Lung (tissue), 12 donors: Measurements from ENCODE around the gene POLDIP2. TPM values are rescaled to one million over a fixed set of nuclear protein-coding genes. Genes with fewer than 3 reads are reported as not detected.

Experiments used
- ATAC-seq: fragments of 200-7000 bp; cut with Tn5 transposase; one replicate; pipeline ENCODE4 v1.9.1; 2020; ENCODE audit warnings: moderate number of reproducible peaks; ENCODE audit not compliant: insufficient read depth, low FRiP score
- DNase-seq, 3 donors: peaks; one replicate each; pipeline ENCODE4 v3.0.0-alpha.2; 2013 to 2017
- H3K27ac ChIP-seq, 2 donors: one replicate each; pipeline ENCODE4 v1.5.1; 2013; ENCODE audit warnings: mild to moderate bottlenecking in 2 of 2, moderate library complexity in 2 of 2, control low read depth in 1 of 2, inconsistent platforms in 1 of 2, low read depth in 1 of 2, low read length in 1 of 2
- H3K27me3 ChIP-seq, 3 donors: one replicate each; pipeline ENCODE4 v1.5.1; 2013; ENCODE audit warnings: low read length in 2 of 3; ENCODE audit not compliant: control insufficient read depth in 3 of 3, insufficient read depth in 3 of 3
- H3K36me3 ChIP-seq, 4 donors: one replicate each; pipeline ENCODE4 v1.5.1; 2013; ENCODE audit warnings: low read length in 4 of 4, mild to moderate bottlenecking in 1 of 4, moderate library complexity in 1 of 4; ENCODE audit not compliant: control insufficient read depth in 4 of 4, insufficient read depth in 4 of 4
- H3K4me1 ChIP-seq, 5 donors: one replicate each; pipeline ENCODE4 v1.5.1; 2013; ENCODE audit warnings: low read length in 5 of 5, mild to moderate bottlenecking in 2 of 5, moderate library complexity in 1 of 5; ENCODE audit not compliant: control insufficient read depth in 5 of 5, insufficient read depth in 5 of 5
- H3K4me3 ChIP-seq: one replicate; pipeline ENCODE4 v1.5.1; 2013; ENCODE audit warnings: mild to moderate bottlenecking, control low read depth, moderate library complexity
- H3K9ac ChIP-seq, 2 donors: one replicate each; pipeline ENCODE4 v1.5.1; 2013; ENCODE audit warnings: low read length in 2 of 2, control low read depth in 1 of 2; ENCODE audit not compliant: insufficient read depth in 1 of 2
- H3K9me3 ChIP-seq, 4 donors: one replicate each; pipeline ENCODE4 v1.5.1; 2013; ENCODE audit warnings: low read length in 3 of 4, mild to moderate bottlenecking in 1 of 4, moderate library complexity in 1 of 4; ENCODE audit not compliant: control insufficient read depth in 4 of 4, insufficient read depth in 3 of 4
- CTCF ChIP-seq: IDR thresholded peaks from 2 replicates; pipeline ENCODE4 v1.5.1; 2012; ENCODE audit warnings: mild to moderate bottlenecking; ENCODE audit errors: control extremely low read depth, extremely low read depth
- WGBS, 2 donors: extraction: QIAGEN DNeasy Blood & Tissue Kit; methylation state at CpG; one replicate each; pipeline ENCODE4 v1.1.7; 2013; 5-methylcytosine and 5-hydroxymethylcytosine counted together
- polyA plus RNA-seq, 2 donors: library from polyadenylated mRNA; stranded (reverse); fragments of 200-250 nt; gene quantifications; one replicate each; pipeline ENCODE4 v1.2.1, GENCODE V29; 2013
- total RNA-seq, 2 donors: library from RNA; depleted of rRNA in 1 of 2; stranded (reverse); fragments of >200 nt in 1 of 2; gene quantifications; one replicate each; pipeline ENCODE4 v1.2.1, GENCODE V29; 2014 to 2021
- donor health status: control.
- donor health status: control.
- donor health status: Bipolar disorder and iron deficiency.
- donor health status: healthy.
- donor health status: DM: yes; HTN: yes; CAD: no.

The POLDIP2 gene
- total and polyA plus RNA-seq, 4 donors = 38.7 to 82.6 (median 62.3) TPM

- peaks cover 0 to 21% (median 10%) of the 10 kb centered on the region in 5 donors for H3K4me1 ChIP-seq
- H3K9ac ChIP-seq = peak overlapping the region in 1 of 2 donors; percentile 47
- DNase-seq (no peak), ATAC-seq (no peak)
- H3K27ac ChIP-seq = peak overlapping the region in 1 of 2 donors; percentile 61
- 69 to 82% methylated on average over 1 of the region's 1 CpG for WGBS, 2 donors
- no peaks in the 10 kb centered on the region for H3K9me3 ChIP-seq
- no peak for TF ChIP-seq CTCF
- no peaks in the 10 kb centered on the region for H3K36me3 ChIP-seq
- H3K4me3 ChIP-seq = no peak overlapping the region
- H3K27me3 ChIP-seq = no peaks in the 10 kb centered on the region
These were observed 13.4 kb upstream of the POLDIP2 start for GRCh38 chr17:28370744-28371103.

GRCh38 chr17:28370035-28370743 is 12.9 kb upstream of the POLDIP2 start, which contains the start of gene VTN:
Gene VTN (minus strand): TSS chr17:28370307. CDS start chr17:28370203, 104 bp downstream.
- DNase-seq (peak; percentile 14 to 35 (median 26)), ATAC-seq (peak; percentile 30)
- H3K9ac ChIP-seq = peak within 1 kb of the TSS in 1 of 2 donors; percentile 47
- TF ChIP-seq CTCF = no peak
- H3K9me3 ChIP-seq = no peaks in the 10 kb centered on the region
- H3K4me3 ChIP-seq = peak within 1 kb of the TSS; percentile 10
- peaks cover 0 to 21% (median 10%) of the 10 kb centered on the region in 5 donors for H3K4me1 ChIP-seq
- H3K36me3 ChIP-seq = no peaks in the 10 kb centered on the region
- WGBS, 2 donors = 29 to 33% methylated on average over 8 of the region's 8 CpGs
- H3K27ac ChIP-seq = peak within 1 kb of the TSS; percentile 12 to 61
- no peaks in the 10 kb centered on the region for H3K27me3 ChIP-seq

- Histone ChIP-seq H3K9ac (no peak overlapping the region), H3K4me3 (no peak overlapping the region), H3K9me3 (no peaks in the 10 kb centered on the region), H3K27me3 (no peaks in the 10 kb centered on the region), H3K27ac (peak overlapping the region in 1 of 2 donors; percentile 12), H3K4me1 (peaks cover 0 to 21% (median 10%) of the 10 kb centered on the region in 5 donors), H3K36me3 (peaks cover 0 to 5% (median 0%) of the 10 kb centered on the region in 4 donors)
- DNase-seq = no peak
- WGBS, 2 donors = 68 to 79% methylated on average over 10 of the region's 10 CpGs
- ATAC-seq = no peak
- no peak for TF ChIP-seq CTCF
These were observed 12.3 kb upstream of the POLDIP2 start for GRCh38 chr17:28369684-28370034.
